Upper lobe of left lung (tissue), 4 donors: ENCODE data around the gene PHF20.
"Not testable (repeated sequence)": the region's sequence is repeated elsewhere in the genome, so short reads cannot be mapped to it uniquely, and the experiment has no call there.

Experiments used
- EP300 ChIP-seq, 4 donors: sonication (generic); formaldehyde crosslinking; IDR thresholded peaks; one replicate each; pipeline ENCODE4 v1.5.1; 2017; ENCODE audit warnings: antibody characterized with exemption in 4 of 4, control low read depth in 2 of 4
- TF ChIP-seq, protein P1 (sequence below), 6 experiments: fragments of 450-650 bp in 4 of 6; fragments of 200-600 bp in 2 of 6; sonication (generic) in 2 of 6; IDR thresholded peaks; one replicate each; pipeline ENCODE4 v1.5.1; 2016 to 2019; ENCODE audit warnings: antibody characterized with exemption in 6 of 6

DNA sequence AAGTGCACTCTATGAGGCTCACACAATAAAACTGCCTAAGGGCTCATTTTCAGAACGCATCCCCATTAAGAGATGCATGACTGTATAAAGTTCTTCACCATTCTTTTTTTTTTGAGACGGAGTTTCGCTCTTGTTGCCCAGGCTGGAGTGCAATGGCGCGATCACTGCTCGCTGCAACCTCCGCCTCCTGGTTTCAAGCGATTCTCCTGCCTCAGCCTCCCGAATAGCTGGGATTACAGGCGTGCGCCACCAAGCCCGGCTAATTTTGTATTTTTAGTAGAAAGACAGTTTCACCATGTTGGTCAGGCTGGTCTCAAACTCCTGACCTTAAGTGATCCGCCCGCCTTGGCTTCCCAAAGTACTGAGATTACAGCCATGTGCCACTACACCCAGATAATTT, 180.3 kb downstream of the PHF20 start:
- TF ChIP-seq, protein P1, sequence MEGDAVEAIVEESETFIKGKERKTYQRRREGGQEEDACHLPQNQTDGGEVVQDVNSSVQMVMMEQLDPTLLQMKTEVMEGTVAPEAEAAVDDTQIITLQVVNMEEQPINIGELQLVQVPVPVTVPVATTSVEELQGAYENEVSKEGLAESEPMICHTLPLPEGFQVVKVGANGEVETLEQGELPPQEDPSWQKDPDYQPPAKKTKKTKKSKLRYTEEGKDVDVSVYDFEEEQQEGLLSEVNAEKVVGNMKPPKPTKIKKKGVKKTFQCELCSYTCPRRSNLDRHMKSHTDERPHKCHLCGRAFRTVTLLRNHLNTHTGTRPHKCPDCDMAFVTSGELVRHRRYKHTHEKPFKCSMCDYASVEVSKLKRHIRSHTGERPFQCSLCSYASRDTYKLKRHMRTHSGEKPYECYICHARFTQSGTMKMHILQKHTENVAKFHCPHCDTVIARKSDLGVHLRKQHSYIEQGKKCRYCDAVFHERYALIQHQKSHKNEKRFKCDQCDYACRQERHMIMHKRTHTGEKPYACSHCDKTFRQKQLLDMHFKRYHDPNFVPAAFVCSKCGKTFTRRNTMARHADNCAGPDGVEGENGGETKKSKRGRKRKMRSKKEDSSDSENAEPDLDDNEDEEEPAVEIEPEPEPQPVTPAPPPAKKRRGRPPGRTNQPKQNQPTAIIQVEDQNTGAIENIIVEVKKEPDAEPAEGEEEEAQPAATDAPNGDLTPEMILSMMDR (IDR thresholded peaks at IDR 0.05) = not testable (repeated sequence)
- TF ChIP-seq EP300 (IDR thresholded peaks at IDR 0.05) = not testable (repeated sequence)
